ENCODE measurements around the gene CRYBG3.

Gene CRYBG3

DNA sequence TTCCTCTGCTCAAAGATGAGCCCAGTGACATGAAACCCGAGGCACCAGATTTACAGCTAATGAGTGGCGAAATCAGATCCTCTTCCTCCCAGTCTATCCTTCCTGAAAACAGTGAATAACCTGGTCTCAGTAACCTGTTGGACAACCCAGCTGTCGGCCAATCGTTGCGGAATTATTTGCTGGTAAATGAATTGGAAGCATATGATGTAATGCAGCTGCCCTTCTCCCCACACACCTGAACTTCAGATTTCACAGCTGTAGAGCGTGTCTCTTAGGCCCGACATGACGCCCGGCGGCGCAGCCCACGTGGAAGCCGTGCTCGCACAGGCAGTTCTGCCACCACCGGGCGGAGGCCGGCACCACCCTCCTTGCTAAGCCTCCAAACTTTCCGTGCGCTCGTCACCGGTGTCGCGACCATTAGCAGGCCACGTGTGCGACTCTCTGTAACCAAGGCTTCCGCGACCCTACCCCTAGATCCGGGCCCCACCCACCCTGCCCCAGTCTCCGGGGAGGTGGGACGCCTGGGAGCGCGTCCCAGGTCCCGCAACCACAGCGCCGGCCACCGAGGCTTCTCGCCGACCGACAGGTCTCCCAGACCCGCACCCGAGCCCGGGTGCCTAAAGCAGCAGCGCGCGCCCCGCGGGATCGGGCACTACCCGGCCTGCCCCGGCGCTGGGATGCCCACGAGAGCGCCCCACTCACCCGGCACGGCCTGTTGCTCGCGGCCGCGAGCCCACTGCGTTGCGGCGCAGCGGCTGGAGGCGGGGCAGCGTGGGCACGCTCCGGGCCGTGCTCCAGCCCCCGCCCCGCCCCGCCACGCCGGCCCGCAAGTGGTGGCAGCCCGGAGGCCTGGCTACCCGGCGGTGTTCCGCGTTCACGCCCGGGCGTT, 150.1 kb downstream of the CRYBG3 start, which contains the start of gene RIOX2:
RIOX2 (minus strand) TSS at position 753 of the 889 bp plus-strand sequence. CDS start 4,838 bp downstream, outside the sequence.
- FAIRE-seq, result peak; percentile 87
- peak; percentile 89 for DNase-seq (ENCODE audit: low spot score)

DNA sequence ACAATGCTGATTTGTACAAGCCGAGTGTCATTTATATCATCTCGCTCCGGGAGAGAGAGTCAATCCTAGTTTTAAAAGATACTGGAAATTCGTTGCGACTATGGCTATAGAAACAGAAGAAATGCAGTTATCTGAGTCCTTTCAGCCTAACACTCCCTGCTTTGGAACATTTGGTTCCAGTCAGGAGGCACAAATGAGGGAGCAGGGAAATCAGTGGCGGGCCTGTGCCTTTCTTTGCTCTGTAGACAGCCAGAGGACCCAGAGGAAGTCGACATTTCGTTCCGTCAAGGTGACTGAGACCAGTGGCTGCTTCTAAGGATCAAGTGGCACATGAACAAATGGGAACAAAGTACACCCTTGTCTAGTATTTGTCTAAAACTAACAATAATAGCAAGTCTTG, 151.2 kb downstream of the CRYBG3 start:
- peak; percentile 35 for FAIRE-seq
- no peak for DNase-seq (ENCODE audit: low spot score)

DNA sequence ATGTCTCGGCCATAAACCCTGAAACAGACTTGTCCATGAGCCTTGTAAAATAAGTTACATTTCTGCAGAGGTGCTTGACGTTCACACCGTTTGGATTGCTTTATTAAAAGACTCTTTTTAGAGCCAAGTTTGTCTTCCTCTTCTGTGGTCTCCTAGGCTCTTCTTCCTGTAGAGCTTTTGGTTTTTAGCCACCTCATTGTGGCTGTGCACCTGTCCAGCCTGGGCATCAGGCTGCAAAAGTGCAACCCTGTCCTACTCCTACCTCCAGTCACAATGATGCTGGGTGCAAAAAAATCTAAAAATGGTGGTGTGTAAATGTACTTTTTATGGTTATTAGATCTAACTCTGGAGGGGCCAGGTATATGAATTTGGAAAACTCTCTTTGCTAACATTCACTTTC, 153.2 kb downstream of the CRYBG3 start:
- DNase-seq (ENCODE audit: low spot score) (no peak), FAIRE-seq (no peak)

DNA sequence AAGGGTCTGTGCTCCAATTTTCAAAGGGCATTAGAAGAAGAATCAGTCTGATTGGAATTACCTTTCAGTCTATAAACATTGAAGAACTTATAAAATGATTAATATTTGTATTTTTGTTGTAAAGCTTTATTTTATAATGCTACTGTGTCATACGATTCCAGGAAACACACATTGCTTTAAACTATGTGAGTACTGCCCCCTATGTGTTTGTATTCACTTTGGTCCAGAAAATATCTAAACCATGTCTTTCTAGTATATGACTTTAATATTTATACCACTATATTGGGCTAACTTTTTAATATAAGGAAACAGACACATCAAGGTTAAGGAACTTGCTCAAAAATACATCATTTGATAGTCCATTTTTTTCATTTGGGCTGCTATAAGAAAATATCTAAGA, 153.7 kb downstream of the CRYBG3 start:
- no peak for FAIRE-seq
- no peak for DNase-seq (ENCODE audit: low spot score)

DNA sequence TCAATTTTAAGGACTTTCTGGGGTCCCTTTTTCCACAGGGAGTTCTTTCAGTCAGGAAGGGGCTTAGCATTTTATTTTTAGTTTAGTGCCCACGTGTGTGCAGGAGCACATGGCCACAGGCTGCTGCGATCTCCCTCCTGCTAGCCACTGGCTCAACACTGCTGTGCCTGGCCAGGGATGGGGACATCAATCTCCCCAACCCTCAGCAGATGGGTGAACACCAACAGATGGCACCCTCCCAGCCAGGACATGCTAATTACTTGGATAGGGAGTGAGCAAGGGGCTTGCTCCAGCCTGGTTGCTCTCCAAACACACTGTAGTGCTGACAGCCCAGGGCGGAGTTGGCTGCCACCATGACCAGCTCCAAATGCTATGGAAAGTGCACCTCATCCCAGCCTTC, 157.8 kb downstream of the CRYBG3 start:
- FAIRE-seq (no peak), DNase-seq (ENCODE audit: low spot score) (no peak)

DNA sequence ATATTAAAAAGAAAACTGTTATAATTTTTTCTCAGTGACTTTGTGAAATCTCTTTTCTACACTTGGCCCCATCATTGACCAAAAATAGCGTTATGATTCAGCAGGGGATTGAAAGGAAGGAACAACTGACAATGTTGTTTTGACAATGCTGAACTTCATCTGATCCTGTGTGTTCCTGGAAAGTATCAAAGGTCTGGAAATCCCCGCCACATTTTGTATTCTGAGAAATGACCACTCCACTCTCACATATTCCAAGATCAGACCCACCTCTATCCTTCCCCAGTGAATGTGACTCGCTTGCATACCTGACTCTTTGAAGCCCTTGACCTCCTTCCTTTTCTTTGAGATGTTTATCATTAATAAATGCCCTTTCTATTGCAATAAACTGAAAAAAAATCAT, 160.1 kb downstream of the CRYBG3 start:
- DNase-seq (ENCODE audit: low spot score), result no peak
- FAIRE-seq, result no peak

DNA sequence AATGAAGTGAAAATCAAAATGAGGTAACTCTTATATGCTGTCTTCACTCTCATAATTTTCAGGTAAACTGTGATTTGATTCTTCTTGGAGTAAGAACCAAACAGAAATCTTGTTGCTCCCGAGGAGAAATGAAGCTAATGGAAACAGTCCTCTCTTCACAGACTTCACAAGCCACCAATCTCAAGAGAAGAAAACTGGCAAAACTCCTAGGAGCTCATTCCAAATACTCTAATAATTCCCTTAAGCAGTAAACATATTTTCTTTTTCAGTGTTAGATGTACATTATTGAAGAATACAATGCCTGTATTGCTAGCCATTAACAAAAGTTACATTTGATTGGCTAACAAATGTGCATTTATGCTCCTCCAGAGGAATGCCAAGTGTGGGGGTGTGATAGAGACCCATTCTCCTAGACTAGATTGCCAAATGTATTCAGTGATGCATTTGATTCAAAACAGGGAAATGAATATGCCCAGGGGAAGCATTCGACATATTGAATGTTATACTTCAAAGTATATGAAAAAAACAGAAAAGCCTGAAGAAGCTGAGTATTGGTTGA, 162.2 kb downstream of the CRYBG3 start:
- FAIRE-seq (no peak), DNase-seq (ENCODE audit: low spot score) (no peak)

DNA sequence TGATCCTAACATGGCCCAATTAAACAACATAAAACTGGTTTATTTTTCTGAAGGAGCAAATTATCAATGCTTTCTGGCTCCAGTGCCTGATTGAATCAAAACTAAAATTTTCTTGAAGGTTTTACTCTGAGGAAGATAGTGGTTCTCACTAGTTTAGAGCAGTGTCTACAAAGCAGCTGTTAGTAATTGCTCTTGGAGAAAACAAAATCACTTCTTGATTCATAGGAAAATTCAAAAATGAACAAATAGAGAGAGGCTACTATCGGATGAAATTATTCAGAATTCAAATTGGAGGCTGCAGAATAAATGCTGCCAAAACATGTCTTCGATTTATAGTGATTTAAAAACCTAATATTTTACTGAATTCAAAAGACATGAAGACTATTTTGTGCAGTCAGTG, 165.5 kb downstream of the CRYBG3 start:
- no peak for FAIRE-seq
- DNase-seq (ENCODE audit: low spot score), result no peak

DNA sequence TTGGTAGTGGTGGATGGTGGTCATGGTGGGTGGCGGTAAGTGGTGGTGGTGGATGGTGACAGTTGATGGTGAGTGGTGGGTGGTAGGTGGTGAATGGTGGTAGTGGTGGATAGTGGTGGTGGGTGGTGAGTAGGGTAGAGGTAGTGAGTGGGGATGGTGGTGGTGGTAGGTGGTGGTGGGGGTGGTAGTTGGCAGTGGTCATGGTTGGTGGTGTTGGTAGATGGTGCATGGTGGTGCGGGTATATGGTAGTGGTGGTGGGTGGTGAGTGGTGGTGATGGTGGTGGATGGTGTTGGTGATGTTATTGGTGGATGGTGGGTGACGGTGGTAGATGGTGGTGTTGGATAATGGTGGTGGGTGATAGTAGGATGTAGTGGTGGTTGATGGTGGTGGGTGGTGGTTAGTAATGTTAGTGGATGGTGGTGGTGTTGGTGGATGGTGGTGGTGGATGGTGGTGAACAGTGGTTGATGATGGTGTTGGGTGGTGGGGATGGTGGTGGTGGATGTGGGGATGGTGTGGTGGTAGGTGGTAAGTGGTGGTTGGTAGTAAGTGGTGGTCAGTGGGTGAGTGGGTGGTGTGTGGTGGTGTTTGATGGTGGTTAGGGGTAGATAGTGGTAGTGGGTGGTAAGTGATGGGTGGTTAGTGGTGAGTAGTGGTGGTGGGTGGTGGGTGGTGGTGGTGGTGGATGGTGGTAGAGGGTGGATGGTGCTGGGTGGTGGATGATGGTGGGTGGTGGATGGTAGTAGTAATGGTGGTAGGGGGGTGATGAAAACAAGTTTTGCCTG, 167.2 kb downstream of the CRYBG3 start:
- DNase-seq (ENCODE audit: low spot score), result no peak
- peak; percentile 99 for FAIRE-seq

DNA sequence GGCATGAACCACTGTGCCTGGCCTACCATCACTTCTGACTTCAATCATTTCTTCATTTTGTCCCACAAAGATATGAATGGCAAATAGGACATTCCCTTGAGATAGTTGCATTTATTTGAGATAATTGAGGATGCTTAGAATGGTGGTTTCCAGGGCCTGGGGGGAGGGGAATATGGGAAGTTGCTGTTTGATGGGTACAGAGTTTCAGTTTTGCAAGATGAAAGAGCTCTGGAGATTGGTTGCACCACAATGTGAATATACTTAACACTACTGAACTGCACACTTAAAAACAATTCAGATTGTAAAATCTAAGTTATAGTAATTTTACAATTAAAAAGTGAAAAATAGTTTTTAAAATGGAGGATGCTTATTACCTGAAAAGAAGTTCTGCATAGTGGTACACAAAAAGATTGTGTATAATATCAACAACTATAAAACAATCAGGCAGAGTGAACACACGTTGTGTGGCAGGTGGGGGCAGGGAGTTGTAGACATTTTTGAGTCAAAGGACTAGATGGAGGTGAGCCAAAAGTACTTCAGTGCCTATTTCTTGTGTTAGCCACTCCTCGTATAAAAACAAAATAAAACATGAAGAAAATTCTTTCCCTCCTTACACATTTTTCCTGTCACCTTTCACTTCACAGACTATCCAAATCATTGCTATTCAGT, 168.9 kb downstream of the CRYBG3 start:
- no peak for DNase-seq (ENCODE audit: low spot score)
- FAIRE-seq, result peak; percentile 27

DNA sequence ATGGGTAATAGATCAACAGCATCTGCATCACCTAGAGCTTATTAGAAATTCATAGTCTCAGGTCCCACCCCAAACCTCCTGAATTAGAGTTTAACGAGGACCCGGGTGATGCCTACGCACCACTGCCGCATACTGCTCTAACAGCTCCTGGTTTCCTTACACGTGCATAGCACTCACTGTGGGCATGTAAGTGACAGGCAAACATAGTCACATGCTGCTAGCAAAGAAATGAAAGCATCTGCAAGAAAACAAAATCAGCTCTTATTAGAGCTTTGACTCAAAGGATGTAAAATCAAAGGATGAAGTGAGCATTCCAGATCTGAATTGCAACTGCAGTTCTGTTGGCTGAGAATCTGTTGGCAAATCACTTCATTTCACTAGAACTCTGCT, 169.5 kb downstream of the CRYBG3 start:
- FAIRE-seq, result no peak
- no peak for DNase-seq (ENCODE audit: low spot score)

DNA sequence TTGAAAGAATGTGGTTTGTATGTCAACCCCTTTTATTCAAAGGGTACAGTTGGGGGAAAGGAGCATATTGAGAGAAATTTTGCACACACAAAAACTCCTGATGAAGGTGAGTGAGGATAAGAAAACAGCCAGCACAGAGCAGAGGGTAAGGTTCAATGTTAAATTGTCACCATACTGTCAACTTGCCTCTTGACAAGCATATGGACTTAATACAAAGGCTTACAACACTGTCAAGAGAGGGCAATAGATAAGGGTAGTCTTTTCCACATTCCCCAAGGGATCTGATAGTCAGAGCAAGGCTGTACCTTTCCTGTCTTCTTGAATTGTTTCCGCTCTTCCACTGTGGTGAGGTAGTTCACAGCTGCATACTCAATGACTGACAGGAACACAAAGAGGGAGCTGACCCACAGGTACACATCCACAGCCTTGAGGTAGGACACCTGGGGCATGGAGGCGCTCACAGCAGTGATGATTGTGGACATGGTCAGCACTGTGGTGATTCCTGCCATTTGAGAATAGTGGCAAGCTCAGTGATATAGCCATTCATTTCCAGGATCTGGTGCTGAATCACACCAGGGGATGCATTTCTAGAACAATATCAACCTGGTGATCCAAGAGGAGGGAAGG, 170.8 kb downstream of the CRYBG3 start:
- peak; percentile 20 for FAIRE-seq
- DNase-seq (ENCODE audit: low spot score), result no peak

DNA sequence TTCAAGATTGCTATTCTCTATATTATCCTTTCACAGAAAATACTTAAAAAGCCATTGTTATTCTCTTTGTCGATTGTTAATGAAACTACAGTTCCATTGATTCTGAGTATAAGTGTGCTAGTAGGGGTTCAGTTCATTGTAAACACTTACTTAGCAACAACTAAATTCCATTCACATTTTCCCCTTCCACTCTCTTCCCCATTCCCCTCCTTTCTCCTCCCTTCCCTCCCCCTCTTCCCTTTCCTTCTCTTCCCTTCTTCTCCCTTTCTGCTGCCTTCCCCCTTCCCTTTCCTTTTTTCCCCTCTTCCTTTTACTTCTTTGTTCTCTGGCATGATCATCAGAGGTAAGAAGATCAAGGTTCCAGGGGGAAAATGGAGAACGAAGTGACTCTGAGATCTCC, 171.7 kb downstream of the CRYBG3 start:
- FAIRE-seq, result no peak
- DNase-seq (ENCODE audit: low spot score), result no peak

DNA sequence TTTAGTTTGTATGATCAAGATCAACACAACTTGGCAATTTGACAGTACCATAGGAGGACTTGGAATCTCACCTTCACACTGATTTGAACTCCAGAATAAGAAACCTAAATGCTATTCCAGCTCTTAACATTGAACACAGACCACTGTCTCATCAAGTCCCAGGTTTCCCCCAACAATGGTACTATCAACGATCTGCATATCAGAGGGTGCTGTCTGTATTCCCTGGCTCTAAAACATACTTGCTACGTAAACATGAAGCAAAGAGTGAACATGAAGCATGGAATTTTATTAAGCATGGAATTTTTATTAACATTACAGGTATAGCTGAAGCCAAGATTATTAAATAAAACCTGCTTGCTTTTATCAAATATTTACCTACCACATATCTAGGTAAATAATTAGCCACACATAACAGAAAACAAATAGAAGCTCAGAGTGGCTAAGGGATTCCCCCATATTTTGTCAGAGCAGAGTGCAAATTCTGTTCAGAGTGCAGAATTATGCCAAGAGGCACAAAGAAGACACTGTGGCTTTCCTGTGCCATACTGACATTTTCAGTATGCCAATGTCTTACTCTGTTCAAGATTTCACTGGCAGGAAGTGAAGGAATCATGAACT, 172.6 kb downstream of the CRYBG3 start:
- FAIRE-seq, result no peak
- DNase-seq (ENCODE audit: low spot score), result no peak
